OCI-LY1 (cell line): ENCODE data around the gene VPS52.

ENCODE experiments used
- CTCF ChIP-seq: fragments of 200-600 bp; sonication (generic), shearing (Covaris generic); IDR thresholded peaks from 2 replicates; pipeline ENCODE4 v1.5.1; 2017; ENCODE audit warnings: mild to moderate bottlenecking, antibody characterized with exemption, low read length, moderate library complexity, mixed read lengths
- EZH2 ChIP-seq: fragments of 200-600 bp; sonication (generic), shearing (Covaris generic); IDR thresholded peaks from 2 replicates; pipeline ENCODE4 v1.8.0; 2017; ENCODE audit warnings: borderline replicate concordance, mixed run types, mild to moderate bottlenecking, antibody characterized with exemption, low read length, moderate library complexity, mixed read lengths

GRCh38 chr6:33203443-33204164, 68.1 kb downstream of the VPS52 start:
- TF ChIP-seq CTCF (no peak), EZH2 (no peak)
